Uterus (tissue), 2 donors: ENCODE measurements around the gene CNOT4.

ENCODE experiments used
- POLR2A ChIP-seq, 2 donors: fragments of 450-650 bp; IDR thresholded peaks; one replicate each; pipeline ENCODE4 v1.6.1; 2016; ENCODE audit warnings: antibody characterized with exemption in 2 of 2, mild to moderate bottlenecking in 1 of 2, moderate library complexity in 1 of 2
- TF ChIP-seq, protein P1 (sequence below), 4 experiments: fragments of 200-600 bp in 2 of 4; fragments of 450-650 bp in 2 of 4; sonication (generic) in 2 of 4; IDR thresholded peaks; one replicate each; pipeline ENCODE4 v1.5.1; 2016 to 2019; ENCODE audit warnings: antibody characterized with exemption in 4 of 4, mild to moderate bottlenecking in 2 of 4, moderate library complexity in 1 of 4

DNA sequence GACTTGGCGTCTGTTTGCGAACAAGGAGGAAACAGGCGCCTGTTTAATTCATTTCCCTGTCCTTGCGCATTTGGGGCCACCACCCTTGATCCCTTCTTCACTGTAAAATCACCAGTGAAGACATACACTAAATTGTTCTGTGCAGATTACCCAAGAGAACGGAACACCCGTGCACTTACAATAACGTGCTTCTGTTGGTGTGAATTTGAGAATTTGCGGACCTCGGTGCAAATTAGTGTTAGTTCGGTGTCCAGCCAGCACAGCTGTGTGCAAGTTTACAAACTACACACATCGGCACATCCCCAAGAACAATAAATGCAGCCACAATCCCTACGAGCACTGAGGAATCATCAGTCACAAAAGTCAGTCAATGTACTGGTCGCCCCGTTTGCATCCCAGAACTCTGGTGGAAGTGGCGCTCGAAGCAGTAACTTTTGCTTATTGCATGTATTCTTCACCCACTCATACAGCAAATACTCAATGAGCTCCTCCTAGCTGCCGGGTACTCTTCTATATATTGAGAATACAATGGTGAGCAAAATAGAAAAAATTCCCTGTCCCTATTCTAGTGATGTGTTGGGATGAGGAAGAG, 786 bp upstream of the CNOT4 start:
- TF ChIP-seq, protein P1, sequence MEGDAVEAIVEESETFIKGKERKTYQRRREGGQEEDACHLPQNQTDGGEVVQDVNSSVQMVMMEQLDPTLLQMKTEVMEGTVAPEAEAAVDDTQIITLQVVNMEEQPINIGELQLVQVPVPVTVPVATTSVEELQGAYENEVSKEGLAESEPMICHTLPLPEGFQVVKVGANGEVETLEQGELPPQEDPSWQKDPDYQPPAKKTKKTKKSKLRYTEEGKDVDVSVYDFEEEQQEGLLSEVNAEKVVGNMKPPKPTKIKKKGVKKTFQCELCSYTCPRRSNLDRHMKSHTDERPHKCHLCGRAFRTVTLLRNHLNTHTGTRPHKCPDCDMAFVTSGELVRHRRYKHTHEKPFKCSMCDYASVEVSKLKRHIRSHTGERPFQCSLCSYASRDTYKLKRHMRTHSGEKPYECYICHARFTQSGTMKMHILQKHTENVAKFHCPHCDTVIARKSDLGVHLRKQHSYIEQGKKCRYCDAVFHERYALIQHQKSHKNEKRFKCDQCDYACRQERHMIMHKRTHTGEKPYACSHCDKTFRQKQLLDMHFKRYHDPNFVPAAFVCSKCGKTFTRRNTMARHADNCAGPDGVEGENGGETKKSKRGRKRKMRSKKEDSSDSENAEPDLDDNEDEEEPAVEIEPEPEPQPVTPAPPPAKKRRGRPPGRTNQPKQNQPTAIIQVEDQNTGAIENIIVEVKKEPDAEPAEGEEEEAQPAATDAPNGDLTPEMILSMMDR (IDR thresholded peaks at IDR 0.05), result no peak
- TF ChIP-seq POLR2A (IDR thresholded peaks at IDR 0.05), result no peak
